H9 (cell line): ENCODE data around the gene CCDC170. TPM values are rescaled to one million over a fixed set of nuclear protein-coding genes. Genes with fewer than 3 reads are reported as not detected.

Experiments
- DNase-seq: peaks from one replicate; pipeline ENCODE4 v3.0.0-alpha.2; 2017
- H2AFZ ChIP-seq: one replicate; pipeline ENCODE4 v1.6.1; 2013; ENCODE audit warnings: mild to moderate bottlenecking, low read length, control low read depth, moderate library complexity
- H2AK5ac ChIP-seq: 2 replicates; pipeline ENCODE4 v1.6.1; 2013; ENCODE audit warnings: low read length, control low read depth, mixed read lengths; ENCODE audit not compliant: insufficient read length
- H2BK120ac ChIP-seq: one replicate; pipeline ENCODE4 v1.6.1; 2013; ENCODE audit warnings: low read depth, mild to moderate bottlenecking, low read length, control low read depth, inconsistent platforms; ENCODE audit not compliant: poor library complexity, severe bottlenecking
- H2BK12ac ChIP-seq: 2 replicates; pipeline ENCODE4 v1.6.1; 2013; ENCODE audit warnings: low read length, control low read depth, mixed read lengths, low read depth; ENCODE audit not compliant: insufficient read length
- H2BK15ac ChIP-seq: 2 replicates; pipeline ENCODE4 v1.6.1; 2013; ENCODE audit warnings: low read depth, low read length, control low read depth
- H2BK20ac ChIP-seq: one replicate; pipeline ENCODE4 v1.6.1; 2013; ENCODE audit warnings: low read depth, mild to moderate bottlenecking, low read length, control low read depth, inconsistent platforms; ENCODE audit not compliant: poor library complexity, severe bottlenecking
- H2BK5ac ChIP-seq: 2 replicates; pipeline ENCODE4 v1.6.1; 2013; ENCODE audit warnings: low read length, control low read depth, mixed read lengths; ENCODE audit not compliant: insufficient read length
- H3K14ac ChIP-seq: 2 replicates; pipeline ENCODE4 v1.6.1; 2013; ENCODE audit warnings: low read length, control low read depth; ENCODE audit not compliant: insufficient read depth
- H3K18ac ChIP-seq: 2 replicates; pipeline ENCODE4 v1.6.1; 2013; ENCODE audit warnings: low read depth, mild to moderate bottlenecking, mixed read lengths, low read length, control low read depth; ENCODE audit not compliant: insufficient read length
- H3K23ac ChIP-seq: 2 replicates; pipeline ENCODE4 v1.6.1; 2013; ENCODE audit warnings: low read length, control low read depth, mixed read lengths, low read depth; ENCODE audit not compliant: insufficient read length
- H3K23me2 ChIP-seq: 2 replicates; pipeline ENCODE4 v1.6.1; 2013; ENCODE audit warnings: low read depth, mild to moderate bottlenecking, mixed read lengths, low read length, control low read depth; ENCODE audit not compliant: insufficient read length, poor library complexity, severe bottlenecking
- H3K27ac ChIP-seq: 2 replicates; pipeline ENCODE4 v1.5.1; 2013; ENCODE audit warnings: low read length, control low read depth, mixed read lengths, low read depth; ENCODE audit not compliant: insufficient read length
- H3K27me3 ChIP-seq: 2 replicates; pipeline ENCODE4 v1.6.1; 2013; ENCODE audit warnings: low read length, control low read depth, inconsistent platforms; ENCODE audit not compliant: insufficient read depth
- H3K4ac ChIP-seq: 2 replicates; pipeline ENCODE4 v1.6.1; 2013; ENCODE audit warnings: low read depth, mild to moderate bottlenecking, control low read depth, inconsistent platforms, low read length, moderate library complexity
- H3K4me1 ChIP-seq: 2 replicates; pipeline ENCODE4 v1.6.1; 2013; ENCODE audit warnings: low read length, control low read depth, inconsistent platforms; ENCODE audit not compliant: insufficient read depth
- H3K4me2 ChIP-seq: 2 replicates; pipeline ENCODE4 v1.6.1; 2013; ENCODE audit warnings: low read length, control low read depth, mixed read lengths; ENCODE audit not compliant: insufficient read length, insufficient read depth
- H3K56ac ChIP-seq: 2 replicates; pipeline ENCODE4 v1.6.1; 2013; ENCODE audit warnings: low read depth, mild to moderate bottlenecking, mixed read lengths, low read length, control low read depth; ENCODE audit not compliant: insufficient read length
- H3K79me1 ChIP-seq: 2 replicates; pipeline ENCODE4 v1.6.1; 2013; ENCODE audit warnings: low read depth, mild to moderate bottlenecking, moderate library complexity, low read length, control low read depth, inconsistent platforms; ENCODE audit not compliant: insufficient read depth, poor library complexity, severe bottlenecking
- H3K79me2 ChIP-seq: 2 replicates; pipeline ENCODE4 v1.6.1; 2013; ENCODE audit warnings: low read length, control low read depth, inconsistent platforms; ENCODE audit not compliant: insufficient read depth
- H3K9ac ChIP-seq: 2 replicates; pipeline ENCODE4 v1.6.1; 2013; ENCODE audit warnings: low read length, control low read depth, mixed read lengths; ENCODE audit not compliant: insufficient read length; ENCODE audit errors: extremely low read depth
- H3K9me3 ChIP-seq: one replicate; pipeline ENCODE4 v1.6.1; 2013; ENCODE audit warnings: low read depth, low read length, inconsistent platforms; ENCODE audit not compliant: control insufficient read depth
- H3T11ph ChIP-seq: one replicate; pipeline ENCODE4 v1.6.1; 2013; ENCODE audit warnings: mild to moderate bottlenecking, low read length, control low read depth, inconsistent platforms
- H4K20me1 ChIP-seq: one replicate; pipeline ENCODE4 v1.6.1; 2013; ENCODE audit not compliant: control insufficient read depth, insufficient read length, insufficient read depth
- H4K5ac ChIP-seq: 2 replicates; pipeline ENCODE4 v1.6.1; 2013; ENCODE audit warnings: low read depth, mild to moderate bottlenecking, mixed read lengths, low read length, control low read depth; ENCODE audit not compliant: insufficient read length
- H4K8ac ChIP-seq: replicated peaks from 2 replicates; pipeline ENCODE4 v1.6.1; 2013; ENCODE audit warnings: low read length, control low read depth, mixed read lengths, low read depth; ENCODE audit not compliant: insufficient read length
- H4K91ac ChIP-seq: 2 replicates; pipeline ENCODE4 v1.6.1; 2013; ENCODE audit warnings: low read depth, mild to moderate bottlenecking, moderate library complexity, mixed read lengths, low read length, control low read depth; ENCODE audit not compliant: insufficient read length
- H3K27ac Mint-ChIP-seq, 3 experiments: 2 replicates in 2 of 3; 3 replicates in 1 of 3; pipeline ENCODE4 v1.8.0; 2020 to 2021; ENCODE audit warnings: mixed read lengths in 3 of 3, mild to moderate bottlenecking in 1 of 3, moderate library complexity in 1 of 3
- H3K27me3 Mint-ChIP-seq: 2 replicates; pipeline ENCODE4 v1.8.0; 2021; ENCODE audit warnings: low read depth, mild to moderate bottlenecking, moderate library complexity, mixed read lengths
- H3K36me3 Mint-ChIP-seq, 3 experiments: 2 replicates in 2 of 3; 3 replicates in 1 of 3; pipeline ENCODE4 v1.8.0; 2020 to 2021; ENCODE audit warnings: low read depth in 3 of 3, mixed read lengths in 3 of 3; ENCODE audit not compliant: insufficient read depth in 1 of 3
- H3K4me1 Mint-ChIP-seq, 2 experiments: 2 replicates each; pipeline ENCODE4 v1.8.0; 2020; ENCODE audit warnings: mixed read lengths in 2 of 2
- H3K4me3 Mint-ChIP-seq, 2 experiments: 2 replicates in 1 of 2; 3 replicates in 1 of 2; pipeline ENCODE4 v1.8.0; 2020 to 2021; ENCODE audit warnings: mild to moderate bottlenecking in 2 of 2, mixed read lengths in 2 of 2, moderate library complexity in 1 of 2
- H3K9me3 Mint-ChIP-seq, 2 experiments: 2 replicates in 1 of 2; 3 replicates in 1 of 2; pipeline ENCODE4 v1.8.0; 2020; ENCODE audit warnings: mild to moderate bottlenecking in 2 of 2, mixed read lengths in 2 of 2, moderate library complexity in 1 of 2
- CTCF ChIP-seq: fragments of 200-600 bp; sonication (generic); conservative IDR thresholded peaks from 3 replicates; pipeline ENCODE4 v1.8.0; 2021; ENCODE audit warnings: antibody characterized with exemption, mild to moderate bottlenecking
- WGBS: extraction: QIAGEN DNeasy Blood & Tissue Kit; methylation state at CpG from one replicate; pipeline ENCODE4 v1.1.7; 2013; ENCODE audit warnings: missing lambda C conversion rate, low lambda C conversion rate, mixed read lengths; ENCODE audit not compliant: insufficient read length; ENCODE audit errors: extremely low coverage; 5-methylcytosine and 5-hydroxymethylcytosine counted together
- total RNA-seq: library from RNA; stranded (reverse); gene quantifications from 2 replicates; pipeline ENCODE4 v1.2.1, GENCODE V29; 2021

The CCDC170 gene
- total RNA-seq, 1 experiment from 2014 or later: 0.07 TPM

GRCh38 chr6:151624900-151625536 lies 131.2 kb downstream of the CCDC170 start:
- H4K20me1 ChIP-seq: no peaks in the 10 kb centered on the region
- Mint-ChIP-seq H3K4me1 (peaks cover 21 to 26% of the 10 kb centered on the region in 2 experiments), H3K9me3 (no peaks in the 10 kb centered on the region), H3K27ac (no peak overlapping the region), H3K4me3 (no peak overlapping the region), H3K36me3 (no peaks in the 10 kb centered on the region), H3K27me3 (no peaks in the 10 kb centered on the region)
- no peaks in the 10 kb centered on the region for H3K79me1 ChIP-seq
- WGBS: no CpG with 5 or more reads among the region's 7 CpGs
- no peak overlapping the region for H4K91ac ChIP-seq
- no peak overlapping the region for H4K5ac ChIP-seq
- no peak overlapping the region for H3K56ac ChIP-seq
- TF ChIP-seq CTCF: no peak
- H3K23ac ChIP-seq: no peak overlapping the region
- no peaks in the 10 kb centered on the region for H3K9me3 ChIP-seq
- no peak overlapping the region for H2BK15ac ChIP-seq
- H3K18ac ChIP-seq: no peak overlapping the region
- H3K9ac ChIP-seq: no peak overlapping the region
- H2AFZ ChIP-seq: no peak overlapping the region
- H3K14ac ChIP-seq: no peak overlapping the region
- no peak overlapping the region for H2BK12ac ChIP-seq
- H2BK5ac ChIP-seq: no peak overlapping the region
- H3K4me1 ChIP-seq: peaks cover 3% of the 10 kb centered on the region; the same call in 1 of the 2 replicates
- no peak overlapping the region for H3T11ph ChIP-seq
- H3K4me2 ChIP-seq: no peak overlapping the region
- H3K23me2 ChIP-seq: no peaks in the 10 kb centered on the region
- H2BK20ac ChIP-seq: no peak overlapping the region
- no peaks in the 10 kb centered on the region for H3K79me2 ChIP-seq
- H3K4ac ChIP-seq: no peak overlapping the region
- no peak overlapping the region for H2BK120ac ChIP-seq
- H4K8ac ChIP-seq: no peak overlapping the region
- H3K27ac ChIP-seq: no peak overlapping the region
- H3K27me3 ChIP-seq: no peaks in the 10 kb centered on the region
- H2AK5ac ChIP-seq: no peak overlapping the region
- DNase-seq: no peak
